SHP77 treated with DMSO at 0.1 percent for 48 hours (cell line): ENCODE measurements around the gene BAZ1A.

Experiments
- DNase-seq: peaks from one replicate; lab custom pipeline; 2025; lab: John Stamatoyannopoulos, UW

Gene BAZ1A

DNA sequence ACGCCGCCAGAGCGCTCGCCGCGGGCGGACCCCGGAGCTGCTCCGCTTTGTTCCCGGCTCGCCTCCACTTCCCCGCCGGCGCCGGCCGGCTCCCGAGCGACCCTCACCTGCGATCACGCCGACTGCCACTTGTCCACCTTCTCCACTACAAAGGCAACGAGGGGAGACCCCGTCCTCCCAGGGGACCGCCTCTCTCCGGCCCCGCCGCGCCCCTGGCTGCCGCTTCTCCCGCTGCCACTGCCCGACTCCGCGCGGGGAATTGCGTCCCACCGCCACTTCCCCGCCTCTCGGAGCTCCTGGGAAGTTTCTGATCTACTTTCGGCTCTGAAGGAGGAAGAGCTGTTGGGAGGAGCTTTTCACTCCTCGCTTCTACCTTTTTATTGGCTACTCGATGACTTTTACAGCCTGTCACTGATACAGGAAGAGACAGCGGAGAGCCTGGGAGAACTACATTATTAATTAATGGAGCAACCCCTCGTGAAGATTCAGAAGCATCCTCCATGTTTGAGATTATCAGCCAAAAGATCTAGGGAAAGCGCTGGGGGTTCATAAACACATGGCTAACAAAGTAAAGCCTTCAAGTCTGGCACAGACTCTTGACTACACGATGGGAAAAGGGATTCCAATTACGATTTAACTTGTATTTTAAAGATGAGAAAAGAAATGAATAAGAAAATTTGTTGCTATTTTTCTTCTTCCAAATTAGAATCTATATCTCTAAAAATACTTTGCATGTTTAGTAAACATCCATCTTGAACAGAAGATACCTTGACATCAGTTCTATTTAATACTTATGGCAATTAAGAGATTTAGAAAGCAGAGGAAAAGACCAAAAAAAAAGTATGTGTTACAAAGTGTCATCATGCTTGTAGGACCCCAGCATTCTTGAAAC is at the start of gene BAZ1A:
Gene BAZ1A, minus strand, starts transcription at position 330 of the 892 bp plus-strand sequence. CDS start 756 bp downstream, outside the sequence.
- DNase-seq: peak; percentile 88

DNA sequence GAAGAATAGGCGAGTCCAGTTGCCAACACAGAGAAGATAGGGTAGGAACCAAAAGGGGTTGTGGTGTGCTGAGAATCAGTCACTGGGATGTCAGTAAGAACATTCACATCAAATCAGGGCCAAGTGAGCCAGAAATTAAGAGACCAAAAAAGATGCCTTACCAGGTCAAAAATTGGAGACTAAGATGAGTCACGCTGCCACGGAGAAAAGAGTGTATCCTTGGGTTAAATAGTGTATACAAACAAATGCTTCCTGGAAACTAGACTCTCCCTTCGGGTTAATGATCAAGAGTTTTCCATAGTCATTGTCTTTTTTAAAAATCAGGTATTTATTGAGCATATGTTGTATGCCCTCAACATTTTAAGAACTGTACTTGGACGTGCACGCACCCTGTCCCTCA is 45.2 kb upstream of the BAZ1A start:
- no peak for DNase-seq

- DNase-seq: no peak
Observed at GRCh38 chr14:34913619-34914018, 38.5 kb upstream of the BAZ1A start.

DNA sequence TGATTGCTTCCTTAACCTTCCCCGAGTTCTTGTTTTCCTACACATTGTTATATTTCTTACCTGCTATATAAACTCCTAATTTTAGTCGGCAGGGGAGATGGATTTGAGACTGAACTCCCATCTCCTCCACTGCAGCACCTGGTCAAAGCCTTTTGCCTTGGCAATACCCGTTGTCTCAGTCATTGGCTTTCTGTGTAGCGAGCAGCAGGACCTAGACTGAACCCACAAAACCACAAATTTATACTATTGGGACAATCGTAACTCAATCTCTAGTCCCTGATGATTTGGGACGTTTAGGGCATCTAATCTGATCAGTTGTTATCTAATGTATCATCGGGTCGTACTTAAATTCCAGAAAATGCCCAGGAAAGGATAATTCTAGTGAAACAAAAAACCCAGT is 37.8 kb upstream of the BAZ1A start:
- no peak for DNase-seq

DNA sequence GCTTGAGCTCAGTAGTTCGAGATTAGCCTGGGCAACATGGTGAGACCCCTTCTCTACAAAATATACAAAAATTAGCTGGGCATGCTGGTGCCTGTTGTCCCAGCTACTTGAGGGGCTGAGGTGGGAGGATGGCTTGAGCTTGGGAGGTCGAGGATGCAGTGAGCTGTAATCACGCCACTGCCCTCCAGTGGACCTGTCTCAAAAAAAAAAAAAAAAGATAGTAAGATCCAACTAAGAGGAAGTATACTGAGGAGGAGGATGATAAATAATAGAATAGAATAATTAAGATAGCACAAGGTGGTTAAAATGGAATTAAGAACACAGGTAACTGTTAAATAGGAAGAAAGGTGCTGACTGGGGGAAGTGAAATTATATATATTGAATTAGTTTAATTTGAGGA is 37.0 kb upstream of the BAZ1A start:
- no peak for DNase-seq

- DNase-seq: no peak
Observed at GRCh38 chr14:34911209-34912150, 36.3 kb upstream of the BAZ1A start.

DNA sequence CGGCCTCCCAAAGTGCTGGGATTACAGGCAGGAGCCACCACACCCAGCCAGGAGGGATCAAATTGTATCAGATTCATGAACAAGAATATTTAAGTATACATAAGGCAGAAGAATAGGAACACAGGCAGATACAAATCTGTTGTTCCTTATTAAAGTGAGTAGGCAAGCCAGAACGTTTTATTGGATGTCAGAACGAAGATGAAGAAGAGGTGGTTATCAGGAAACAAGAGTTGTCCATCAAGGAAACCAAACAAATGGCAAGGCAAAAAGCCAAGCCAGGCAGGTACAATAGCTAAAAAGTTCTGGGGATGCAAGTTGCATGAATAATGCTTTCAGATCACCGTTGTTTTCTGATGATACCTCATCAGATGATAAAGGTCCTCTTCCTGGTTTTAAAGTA is 31.1 kb upstream of the BAZ1A start:
- DNase-seq: no peak

DNA sequence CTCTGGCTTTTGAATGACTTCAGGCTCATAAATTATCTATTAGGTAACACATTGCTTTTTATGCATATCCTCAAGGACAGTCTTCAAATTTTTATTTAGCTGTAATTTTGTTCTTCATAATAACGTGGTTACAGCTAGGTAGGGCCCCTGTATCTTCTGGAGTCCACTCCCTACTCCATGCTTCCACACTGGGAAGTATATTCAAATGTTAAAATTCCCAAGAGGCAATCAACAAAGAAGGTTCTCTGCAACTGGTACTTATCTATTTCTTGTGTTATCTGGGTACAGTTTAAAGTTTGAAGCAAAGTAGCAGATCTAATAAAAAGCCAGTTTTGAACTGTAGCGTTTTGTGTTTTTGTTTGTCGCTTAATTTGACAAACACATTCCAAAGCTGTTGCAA is 20.1 kb upstream of the BAZ1A start:
- DNase-seq: no peak

DNA sequence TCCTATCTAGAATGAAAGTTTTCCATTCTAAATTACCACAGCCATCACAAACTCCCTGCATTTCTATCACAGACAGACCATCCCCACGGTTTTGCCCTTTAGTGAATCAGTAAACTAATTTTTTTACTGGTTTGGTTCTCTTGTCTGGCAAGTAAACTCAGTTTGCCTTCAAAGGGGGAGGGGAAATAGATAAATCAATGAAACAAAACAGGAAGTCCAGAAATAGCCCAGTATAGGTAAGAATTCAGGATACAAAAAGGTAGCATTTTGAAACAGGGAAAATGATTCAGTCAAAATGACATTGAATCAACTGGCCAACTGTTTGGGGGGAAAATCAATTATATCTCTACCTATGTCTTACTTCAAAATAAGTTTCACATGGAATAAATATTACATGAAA is 15.8 kb upstream of the BAZ1A start:
- DNase-seq: no peak

DNA sequence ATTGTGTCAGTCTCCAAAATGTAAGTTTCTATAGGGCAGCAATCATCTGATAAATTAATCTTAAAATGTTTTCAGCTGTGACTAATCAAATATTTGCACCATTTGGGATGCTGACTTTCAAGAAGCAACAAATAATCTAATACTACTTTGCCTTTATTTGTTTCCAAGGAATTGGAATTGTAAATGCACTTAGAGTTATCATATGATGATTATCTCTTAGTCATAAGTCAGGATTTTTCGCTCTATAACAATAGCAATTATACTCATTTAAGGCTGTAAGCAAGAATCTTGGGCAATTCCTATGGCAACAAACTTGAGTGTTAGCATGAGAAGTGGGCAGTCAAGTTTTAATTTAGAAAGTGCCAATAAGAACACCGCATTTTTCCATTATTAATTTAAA is 13.0 kb upstream of the BAZ1A start:
- DNase-seq: no peak

GRCh38 chr14:34883954-34884353 is 8.8 kb upstream of the BAZ1A start:
- DNase-seq: no peak

GRCh38 chr14:34874386-34875030 is 652 bp downstream of the BAZ1A start:
- DNase-seq: peak; percentile 41

DNA sequence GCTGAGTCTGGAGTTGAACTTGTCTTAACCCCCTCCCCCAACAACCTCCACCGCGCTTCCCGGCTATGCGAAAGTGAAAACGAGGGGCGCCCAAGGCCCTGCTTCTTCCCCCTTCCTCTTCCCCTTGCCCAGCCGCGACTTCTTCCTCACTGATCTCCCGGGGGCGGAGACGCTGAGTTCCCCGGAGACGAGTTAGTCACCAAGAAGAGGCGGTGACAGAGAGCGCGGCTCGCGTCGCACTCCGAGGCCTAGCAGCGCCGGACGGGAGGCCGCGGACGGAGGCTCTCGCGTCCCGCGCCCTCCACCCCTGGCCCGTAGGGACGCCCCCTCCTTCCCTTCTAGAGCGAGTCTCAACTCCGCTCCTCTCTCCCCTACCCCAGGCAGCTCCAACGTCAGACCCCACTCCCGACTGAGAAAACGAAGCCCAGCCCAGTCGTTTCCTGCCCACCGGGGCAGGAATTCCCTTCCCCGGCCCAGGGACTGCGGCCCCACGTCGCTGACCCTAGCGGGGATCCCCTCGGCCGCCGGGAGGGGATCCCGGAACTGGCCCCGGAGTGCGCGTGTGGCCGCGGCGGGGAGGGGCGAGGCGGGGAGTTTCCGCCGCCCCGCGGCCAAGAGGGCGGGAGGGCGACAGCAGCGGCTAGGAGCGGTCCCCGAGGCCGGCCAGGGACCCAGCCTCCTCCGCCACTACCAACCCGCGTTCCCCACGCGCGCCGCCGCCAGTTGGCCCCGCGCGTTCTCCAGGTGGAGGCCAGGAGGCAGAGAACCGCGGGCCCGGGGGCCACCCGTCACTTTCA is 1.4 kb downstream of the BAZ1A start:
- peak; percentile 72 for DNase-seq

DNA sequence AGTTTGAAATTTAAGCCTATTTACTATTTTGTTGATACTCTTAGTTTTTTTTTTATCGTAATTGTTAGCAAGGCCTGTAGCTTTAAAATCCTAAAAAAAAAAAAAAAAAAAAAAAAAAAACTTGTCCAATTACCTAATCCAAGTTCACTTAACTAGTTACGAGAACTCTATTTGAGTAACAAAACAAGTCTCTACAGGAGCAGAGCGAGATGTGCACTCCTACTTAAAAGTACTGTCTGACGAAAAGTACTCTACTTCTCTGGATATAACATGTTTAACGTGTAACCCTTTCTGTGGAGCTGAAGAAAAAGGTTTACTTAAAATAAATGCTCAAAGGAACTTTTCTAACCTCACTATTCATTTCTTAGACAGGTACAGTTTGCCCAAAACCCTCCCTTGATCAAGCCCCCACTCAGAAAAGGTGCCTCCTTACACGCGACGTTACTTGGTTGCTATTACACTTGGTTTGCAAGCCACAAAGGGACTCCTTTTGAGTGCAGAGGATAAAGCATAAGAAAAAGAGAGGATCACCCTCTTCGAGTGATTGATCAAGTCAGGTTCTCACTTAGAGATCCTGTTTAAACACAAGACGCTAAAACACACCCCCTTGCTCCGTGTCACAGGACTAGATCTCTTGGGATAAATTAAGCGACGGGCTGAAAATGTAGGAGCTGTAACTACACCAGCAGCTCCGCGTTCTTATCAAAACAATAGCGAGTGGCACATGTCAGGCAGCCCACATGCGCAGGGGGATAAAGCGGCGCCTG is 2.2 kb downstream of the BAZ1A start:
- DNase-seq: no peak

DNA sequence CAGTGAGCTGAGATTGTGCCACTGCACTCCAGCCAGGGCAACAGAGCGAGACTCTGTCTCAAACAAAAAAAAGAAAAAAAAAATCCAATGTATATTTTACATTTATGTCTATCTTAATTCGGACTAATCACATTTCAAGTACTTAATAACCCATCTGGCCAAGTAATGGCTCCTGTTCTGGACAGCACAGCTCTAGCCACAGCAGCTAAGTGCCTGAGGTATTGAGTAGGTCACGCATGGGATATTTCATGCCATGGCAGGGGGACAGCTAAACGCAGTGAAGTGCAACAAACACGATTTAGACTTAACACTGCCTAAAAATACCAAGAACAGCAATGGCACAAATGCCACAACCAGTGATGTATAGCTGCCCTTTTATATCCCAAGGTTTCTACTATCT is 8.0 kb downstream of the BAZ1A start:
- DNase-seq: no peak

- no peak for DNase-seq
Observed at GRCh38 chr14:34865889-34866574, 9.1 kb downstream of the BAZ1A start.

DNA sequence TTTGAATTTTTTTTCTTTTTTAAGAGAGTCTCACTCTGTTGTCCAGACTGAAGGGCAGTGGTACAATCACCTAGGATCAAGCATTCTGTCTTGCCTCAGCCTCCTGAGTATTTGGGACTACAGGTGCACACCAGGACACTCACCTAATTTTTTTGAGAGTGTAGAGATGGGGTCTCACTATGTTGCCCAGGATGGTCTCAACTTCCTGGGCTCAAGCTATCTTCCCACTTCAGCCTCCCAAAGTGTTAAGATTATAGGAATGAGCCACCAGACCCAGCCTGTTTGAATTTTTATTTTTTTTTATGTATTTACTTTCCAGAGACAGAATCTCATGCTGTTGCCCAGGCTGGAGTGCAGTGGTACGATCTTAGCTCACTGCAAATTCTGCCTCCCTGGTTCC is 11.3 kb downstream of the BAZ1A start:
- DNase-seq: no peak

DNA sequence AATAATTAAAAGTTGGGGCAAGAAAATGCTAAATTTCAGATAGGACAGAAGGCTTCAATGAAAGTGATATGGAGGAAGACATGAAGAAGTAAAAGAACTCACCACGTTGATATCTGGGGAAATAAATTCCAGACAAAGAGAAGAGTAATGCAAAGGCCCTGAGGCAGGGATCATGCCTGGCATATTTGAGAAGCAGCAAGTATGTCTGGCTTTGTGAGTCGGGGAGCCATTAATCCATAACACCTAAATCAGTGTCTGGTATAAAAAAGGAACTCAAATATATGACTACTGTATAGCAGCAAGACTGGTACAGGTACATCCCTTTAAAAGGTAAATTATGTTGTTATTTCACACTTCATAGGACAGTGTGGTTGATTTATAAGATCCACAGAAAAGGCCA is 16.4 kb downstream of the BAZ1A start:
- no peak for DNase-seq

DNA sequence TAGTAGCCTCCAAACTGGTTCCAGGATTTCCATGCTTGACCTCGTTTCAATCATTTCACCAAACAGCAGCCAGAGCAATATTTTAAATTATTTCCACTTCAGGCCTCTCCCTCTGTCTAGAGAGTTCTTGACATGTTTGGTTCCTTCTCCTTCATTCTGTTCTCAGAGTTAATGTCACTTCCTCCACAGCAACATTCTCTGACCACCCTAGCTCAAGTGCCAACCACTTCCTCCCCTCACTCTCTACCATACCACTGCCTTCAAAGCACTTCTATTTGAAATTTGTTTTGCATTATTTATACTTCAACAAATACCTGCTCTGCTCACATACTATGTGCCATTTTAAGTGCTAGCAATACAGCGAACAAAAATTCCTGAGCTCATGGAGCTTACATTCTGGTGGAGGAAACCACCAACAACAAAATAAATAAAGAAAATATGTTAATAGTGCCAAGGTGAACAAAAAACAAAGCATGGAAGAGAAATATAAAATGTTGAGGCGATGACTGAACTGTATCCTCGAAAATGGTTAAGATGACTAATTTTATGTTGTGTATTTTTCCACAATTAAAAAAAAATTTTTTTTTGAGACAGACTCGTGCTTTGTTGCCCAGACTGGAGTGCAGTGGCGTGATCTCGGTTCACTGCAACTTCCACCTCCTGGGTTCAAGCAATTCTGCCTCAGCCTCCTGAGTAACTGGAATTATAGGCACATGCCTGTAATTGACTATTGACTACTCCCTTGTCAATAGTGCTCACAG is 17.3 kb downstream of the BAZ1A start:
- DNase-seq: no peak
